Activated naive CD8-positive, alpha-beta T cell treated with anti-CD3 and anti-CD28 coated beads, Interleukin-2, amount 10 ng/mL, durations not matched to agents 7 days and 5 days (primary cell): ENCODE results near the gene KRT15. TPM values are rescaled to one million over a fixed set of nuclear protein-coding genes. Genes with fewer than 3 reads are reported as not detected.

Experiments
- ATAC-seq: fragments of 150-1000 bp; cut with Tn5 transposase; one replicate; pipeline ENCODE4 v1.10.0; 2021; ENCODE audit warnings: low read depth, moderate library complexity
- POLR2A ChIA-PET: fragments of 350-600 bp; sonication (Branson Sonifier 250); formaldehyde crosslinking; loops from one replicate; lab custom pipeline; 2021; ENCODE audit warnings: antibody characterized with exemption; lab: Charles Lee
- DNase-seq: peaks from one replicate; pipeline ENCODE4 v3.0.0; 2021
- H3K27ac Mint-ChIP-seq: one replicate; pipeline ENCODE4 v1.8.0; 2022; ENCODE audit warnings: mild to moderate bottlenecking, mixed read lengths
- H3K27me3 Mint-ChIP-seq: one replicate; pipeline ENCODE4 v1.8.0; 2022; ENCODE audit warnings: mild to moderate bottlenecking, moderate library complexity, mixed read lengths
- H3K36me3 Mint-ChIP-seq: one replicate; pipeline ENCODE4 v1.8.0; 2021; ENCODE audit warnings: mild to moderate bottlenecking, mixed read lengths
- H3K4me1 Mint-ChIP-seq: one replicate; pipeline ENCODE4 v1.8.0; 2021; ENCODE audit warnings: mixed read lengths
- H3K4me3 Mint-ChIP-seq: one replicate; pipeline ENCODE4 v1.8.0; 2022; ENCODE audit warnings: mild to moderate bottlenecking, moderate library complexity, mixed read lengths
- H3K9me3 Mint-ChIP-seq: one replicate; pipeline ENCODE4 v1.8.0; 2021; ENCODE audit warnings: mixed read lengths
- total RNA-seq, 2 experiments: library from RNA; stranded (reverse); gene quantifications; one replicate each; pipeline ENCODE4 v1.2.3, GENCODE V29; 2021

KRT15 gene
- total RNA-seq, 2 experiments from 2014 or later: not detected

- no peak overlapping the region for H3K4me3 Mint-ChIP-seq
- peaks cover 66% of the 10 kb centered on the region for H3K27me3 Mint-ChIP-seq
Measured at GRCh38 chr17:41528959-41529353, 10.3 kb upstream of the KRT15 start.

GRCh38 chr17:41527063-41528023 is 8.7 kb upstream of the KRT15 start:
- no peak for ATAC-seq
- peak; percentile 35 for DNase-seq
- peak overlapping the region; percentile 39 for H3K4me3 Mint-ChIP-seq

More at GRCh38 chr17:41528959-41529353, 10.3 kb upstream of the KRT15 start:
- Mint-ChIP-seq H3K9me3 (no peaks in the 10 kb centered on the region), H3K27ac (no peak overlapping the region), H3K36me3 (no peaks in the 10 kb centered on the region), H3K4me1 (peaks cover 2% of the 10 kb centered on the region)
- ATAC-seq (no peak), DNase-seq (no peak)
- POLR2A ChIA-PET: no interaction called here

GRCh38 chr17:41524261-41524660 is 5.6 kb upstream of the KRT15 start:
- H3K27me3 Mint-ChIP-seq: peaks cover 32% of the 10 kb centered on the region
- ATAC-seq (no peak), DNase-seq (no peak)
- no peak overlapping the region for H3K27ac Mint-ChIP-seq
- H3K4me1 Mint-ChIP-seq: peaks cover 2% of the 10 kb centered on the region
- no peak overlapping the region for H3K4me3 Mint-ChIP-seq
- no peaks in the 10 kb centered on the region for H3K9me3 Mint-ChIP-seq
- POLR2A ChIA-PET: no interaction called here
- H3K36me3 Mint-ChIP-seq: no peaks in the 10 kb centered on the region

More at GRCh38 chr17:41527063-41528023, 8.7 kb upstream of the KRT15 start:
- Mint-ChIP-seq H3K27ac (no peak overlapping the region), H3K9me3 (no peaks in the 10 kb centered on the region), H3K36me3 (no peaks in the 10 kb centered on the region), H3K27me3 (peaks cover 58% of the 10 kb centered on the region), H3K4me1 (peaks cover 2% of the 10 kb centered on the region)
- POLR2A ChIA-PET: no interaction called here

DNA sequence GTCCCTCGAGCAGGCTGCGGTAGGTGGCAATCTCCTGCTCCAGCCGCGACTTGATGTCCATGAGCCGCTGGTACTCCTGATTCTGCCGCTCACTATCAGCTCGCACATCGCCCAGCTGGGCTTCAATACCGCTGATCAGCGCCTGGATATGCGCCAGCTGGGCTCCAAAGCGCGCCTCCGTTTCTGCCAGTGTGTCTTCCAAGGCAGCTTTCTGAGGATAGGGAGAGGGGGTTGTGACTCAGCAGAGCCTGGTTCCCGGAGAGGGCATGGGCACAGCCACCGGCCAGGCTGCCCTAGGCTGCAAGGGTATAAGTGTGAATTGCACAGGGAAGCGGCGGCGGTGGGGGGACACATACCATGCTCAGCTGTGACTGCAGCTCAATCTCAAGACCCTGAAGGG is 5.1 kb upstream of the KRT15 start:
- Mint-ChIP-seq H3K36me3 (no peaks in the 10 kb centered on the region), H3K27ac (no peak overlapping the region)
- no peak for ATAC-seq

DNA sequence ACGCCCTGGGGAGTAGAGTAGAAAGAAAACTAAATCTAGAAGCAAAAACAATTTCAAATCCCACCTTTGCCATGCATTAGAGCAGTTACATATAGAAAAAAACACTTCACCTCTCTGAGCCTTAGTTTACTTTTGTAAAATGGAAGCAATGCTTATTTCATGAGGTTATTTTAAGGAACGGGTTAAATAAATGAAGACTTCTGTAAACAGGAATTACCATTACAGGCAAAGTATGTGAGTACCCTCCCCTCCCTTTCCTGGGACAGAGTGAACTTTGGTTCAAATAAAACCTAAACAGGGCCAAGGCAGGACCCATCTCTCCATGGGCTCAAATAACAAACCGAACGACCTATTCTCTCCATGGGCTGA is 4.5 kb upstream of the KRT15 start:
- Mint-ChIP-seq H3K36me3 (no peaks in the 10 kb centered on the region), H3K4me1 (no peaks in the 10 kb centered on the region), H3K4me3 (no peak overlapping the region), H3K27ac (no peak overlapping the region), H3K9me3 (no peaks in the 10 kb centered on the region), H3K27me3 (peaks cover 22% of the 10 kb centered on the region)
- ATAC-seq (no peak), DNase-seq (no peak)
- POLR2A ChIA-PET: no interaction called here

More for the DNA sequence above, 5.1 kb upstream of the KRT15 start:
- H3K4me3 Mint-ChIP-seq: no peak overlapping the region
- H3K4me1 Mint-ChIP-seq: peaks cover 2% of the 10 kb centered on the region
- no peaks in the 10 kb centered on the region for H3K9me3 Mint-ChIP-seq
- POLR2A ChIA-PET: no interaction called here
- no peak for DNase-seq
- H3K27me3 Mint-ChIP-seq: peaks cover 28% of the 10 kb centered on the region

DNA sequence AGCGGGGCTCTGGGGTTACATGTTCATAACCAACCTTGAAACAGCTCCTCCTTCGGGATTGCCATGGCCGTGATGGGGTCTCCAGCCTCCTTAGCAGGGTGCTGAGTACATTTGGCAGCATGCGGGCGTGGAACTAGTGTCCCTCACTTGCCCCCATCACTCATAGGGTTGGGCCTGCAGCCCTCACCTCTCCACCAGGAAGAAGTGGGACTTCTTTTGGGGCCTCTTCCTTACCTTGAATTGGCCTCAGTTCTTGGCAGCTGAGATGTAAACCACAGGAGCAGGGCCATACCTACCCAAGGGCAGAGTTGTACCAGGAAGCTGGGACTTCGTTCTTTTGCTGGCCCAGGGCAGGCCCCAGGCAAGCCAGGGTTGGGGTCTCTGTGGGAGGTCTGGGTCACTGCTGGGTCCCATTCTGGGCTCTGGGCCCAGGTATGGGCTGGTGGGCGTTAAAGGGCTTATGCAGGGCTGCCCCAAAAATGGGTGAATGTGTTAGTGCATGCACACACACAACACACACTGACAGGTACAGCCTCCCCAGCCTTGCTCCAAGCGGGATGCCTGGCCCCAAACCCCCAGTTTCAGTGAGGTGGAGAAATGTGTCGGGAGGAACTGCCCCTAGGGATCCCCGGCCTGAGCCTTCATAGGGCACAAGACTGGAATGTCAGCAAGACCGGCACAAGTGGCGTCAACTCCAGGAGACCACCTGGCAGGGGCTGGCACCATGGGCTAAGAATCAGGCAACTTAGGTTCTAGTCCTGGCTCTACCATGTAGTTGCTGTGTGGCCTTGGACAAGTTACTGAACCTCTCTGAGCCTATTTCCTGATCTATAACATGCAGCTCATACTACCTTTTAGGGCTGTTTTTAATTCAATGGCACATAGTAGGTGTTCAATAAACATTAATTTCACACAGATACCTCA is 3.9 kb upstream of the KRT15 start:
- H3K4me1 Mint-ChIP-seq: no peaks in the 10 kb centered on the region
- DNase-seq: no peak
- no peak for ATAC-seq
- no peaks in the 10 kb centered on the region for H3K36me3 Mint-ChIP-seq
- H3K27ac Mint-ChIP-seq: no peak overlapping the region
- POLR2A ChIA-PET: interaction anchor here (0.7 kb wide), 1 partner anchor 963 kb away, joined by 5 read pairs; no protein-coding TSS in a partner anchor
- peaks cover 17% of the 10 kb centered on the region for H3K27me3 Mint-ChIP-seq
- H3K9me3 Mint-ChIP-seq: no peaks in the 10 kb centered on the region
- H3K4me3 Mint-ChIP-seq: no peak overlapping the region

DNA sequence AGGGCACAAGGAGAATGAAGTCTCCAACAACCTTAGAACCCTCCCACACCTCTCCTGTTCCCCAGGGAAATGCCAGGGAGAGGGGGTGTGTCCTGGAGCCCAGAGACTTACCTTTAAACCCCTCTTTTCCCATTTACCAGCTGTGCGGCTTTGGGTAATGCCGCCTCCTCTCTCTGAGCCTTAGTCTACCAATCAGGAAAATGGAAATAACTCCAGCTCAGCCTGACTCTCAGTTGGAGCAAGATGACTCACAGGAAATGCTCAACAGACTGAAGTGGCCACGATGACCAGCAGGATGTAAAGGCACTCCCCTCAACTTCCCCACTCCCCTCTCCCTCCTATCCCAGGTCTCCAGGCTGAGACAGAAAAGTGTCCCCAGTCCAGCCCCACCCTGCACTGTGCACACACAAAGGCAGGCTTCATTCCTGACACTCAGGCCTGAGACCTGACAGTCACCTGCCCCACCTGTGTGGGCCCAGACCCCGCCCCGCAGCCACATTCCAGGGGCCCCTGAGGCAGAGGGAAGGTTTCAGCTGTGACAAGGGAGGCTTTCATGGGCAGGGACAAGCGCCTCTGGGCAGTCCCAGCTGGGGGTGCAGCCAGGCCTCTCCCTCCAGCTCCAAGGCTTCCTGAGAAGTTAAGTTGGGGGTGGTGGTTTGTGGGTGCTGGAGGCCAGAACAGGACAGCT is 3.0 kb upstream of the KRT15 start:
- DNase-seq (no peak), ATAC-seq (no peak)
- POLR2A ChIA-PET: interaction anchor here (0.7 kb wide), 1 partner anchor 963 kb away, joined by 5 read pairs; no protein-coding TSS in a partner anchor
- H3K4me1 Mint-ChIP-seq: no peaks in the 10 kb centered on the region
- H3K36me3 Mint-ChIP-seq: no peaks in the 10 kb centered on the region
- H3K27ac Mint-ChIP-seq: no peak overlapping the region
- H3K27me3 Mint-ChIP-seq: peaks cover 9% of the 10 kb centered on the region
- H3K4me3 Mint-ChIP-seq: no peak overlapping the region
- H3K9me3 Mint-ChIP-seq: no peaks in the 10 kb centered on the region

DNA sequence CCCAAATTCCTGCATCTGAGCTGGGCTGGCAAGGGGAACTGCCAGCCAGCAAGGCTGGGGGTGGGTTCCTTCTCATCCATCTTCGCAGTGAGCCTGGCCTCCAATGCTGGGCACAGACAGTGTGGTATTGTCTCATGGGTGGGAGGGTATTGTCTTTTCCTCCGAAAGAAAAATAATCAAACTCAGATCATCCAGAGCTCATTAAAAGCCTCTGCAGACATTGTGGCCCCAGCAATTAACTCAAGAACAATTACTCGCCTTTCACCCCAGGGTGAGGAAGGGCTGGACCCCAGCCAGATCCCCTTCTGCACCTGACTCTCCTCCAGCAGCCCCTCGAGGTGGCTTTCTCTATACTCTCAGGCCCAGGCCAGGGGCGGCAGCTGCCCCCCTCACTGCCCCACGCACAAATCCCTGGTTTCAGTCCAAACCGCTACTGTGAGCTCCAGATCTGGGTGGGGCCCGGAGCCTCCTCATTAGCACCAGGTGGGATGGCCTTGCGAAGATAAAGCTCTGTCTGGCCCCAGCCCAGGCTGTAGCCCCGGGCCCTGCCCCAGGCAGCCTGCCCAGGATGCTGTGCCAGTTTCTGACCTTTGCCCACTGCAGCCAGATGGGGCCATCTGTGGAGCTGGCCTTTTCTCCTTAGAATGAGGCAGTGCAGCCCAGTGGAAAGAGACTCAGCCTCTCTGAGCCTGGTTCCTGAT is 2.3 kb upstream of the KRT15 start:
- no peak for ATAC-seq
- H3K27me3 Mint-ChIP-seq: peaks cover 4% of the 10 kb centered on the region
- H3K36me3 Mint-ChIP-seq: no peaks in the 10 kb centered on the region
- no peaks in the 10 kb centered on the region for H3K4me1 Mint-ChIP-seq
- no peaks in the 10 kb centered on the region for H3K9me3 Mint-ChIP-seq
- POLR2A ChIA-PET: interaction anchor here (0.8 kb wide), 1 partner anchor 167 kb away, joined by 3 read pairs; the partner anchor contains the start of gene EIF1
- no peak for DNase-seq
- no peak overlapping the region for H3K27ac Mint-ChIP-seq
- no peak overlapping the region for H3K4me3 Mint-ChIP-seq

- Mint-ChIP-seq H3K27me3 (no peaks in the 10 kb centered on the region), H3K4me3 (no peak overlapping the region), H3K4me1 (no peaks in the 10 kb centered on the region), H3K9me3 (no peaks in the 10 kb centered on the region), H3K27ac (no peak overlapping the region), H3K36me3 (no peaks in the 10 kb centered on the region)
- POLR2A ChIA-PET: no interaction called here
- DNase-seq (no peak), ATAC-seq (no peak)
Measured at GRCh38 chr17:41519501-41520224, 973 bp upstream of the KRT15 start.

GRCh38 chr17:41518031-41518430 is 659 bp downstream of the KRT15 start:
- H3K27me3 Mint-ChIP-seq: no peaks in the 10 kb centered on the region
- ATAC-seq (no peak), DNase-seq (no peak)
- H3K36me3 Mint-ChIP-seq: no peaks in the 10 kb centered on the region
- H3K4me1 Mint-ChIP-seq: no peaks in the 10 kb centered on the region
- no peaks in the 10 kb centered on the region for H3K9me3 Mint-ChIP-seq
- POLR2A ChIA-PET: no interaction called here
- H3K27ac Mint-ChIP-seq: no peak overlapping the region
- no peak overlapping the region for H3K4me3 Mint-ChIP-seq

DNA sequence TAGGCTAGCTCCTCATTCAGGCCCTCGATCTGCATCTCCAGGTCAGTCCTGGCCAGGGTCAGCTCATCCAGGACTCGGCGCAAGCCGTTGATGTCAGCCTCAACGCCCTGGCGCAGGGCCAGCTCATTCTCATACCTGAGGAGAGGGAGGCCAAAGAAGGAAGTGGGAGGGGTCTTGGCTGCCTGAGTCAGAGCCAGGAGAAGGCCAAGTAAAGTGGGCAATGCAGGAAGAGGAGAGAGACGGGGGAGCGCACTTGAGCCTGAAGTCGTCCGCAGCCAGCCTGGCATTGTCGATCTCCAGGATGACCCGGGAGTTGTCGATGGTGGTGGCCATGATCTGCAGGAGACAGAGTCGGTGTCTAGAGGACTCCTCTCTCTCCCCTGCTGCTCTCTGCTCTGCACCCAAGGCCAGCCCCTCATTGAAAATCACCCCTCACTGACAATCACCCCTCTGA is 1.8 kb downstream of the KRT15 start:
- Mint-ChIP-seq H3K27ac (no peak overlapping the region), H3K4me1 (no peaks in the 10 kb centered on the region), H3K4me3 (no peak overlapping the region), H3K27me3 (peaks cover 2% of the 10 kb centered on the region), H3K9me3 (no peaks in the 10 kb centered on the region), H3K36me3 (no peaks in the 10 kb centered on the region)
- no peak for ATAC-seq
- POLR2A ChIA-PET: no interaction called here
- DNase-seq: no peak
